T-cell (primary cell): ENCODE measurements around the gene CLDN2. TPM values are rescaled to one million over a fixed set of nuclear protein-coding genes. Genes with fewer than 3 reads are reported as not detected.
A peak's percentile ranks its signal among the peaks of the same experiment; 100 is the strongest.

Source experiments
- ATAC-seq, 4 experiments: fragments of 200-7000 bp in 3 of 4; fragments of 150-1000 bp in 1 of 4; cut with Tn5 transposase; replicated peaks in 1 of 4; 1 replicate in 3 of 4; 2 replicates in 1 of 4; pipeline ENCODE4 v1.10.0; 2021; ENCODE audit warnings: moderate library complexity in 3 of 4, mild to moderate bottlenecking in 2 of 4, moderate number of reproducible peaks in 1 of 4
- CTCF ChIA-PET, 2 donors: fragments of 300-600 bp; sonication (Branson Sonifier 250); formaldehyde crosslinking; loops; one replicate each; lab custom pipeline; 2022; ENCODE audit warnings: antibody characterized with exemption in 2 of 2; lab: Charles Lee
- POLR2A ChIA-PET, 2 donors: fragments of 300-600 bp; sonication (Branson Sonifier 250); formaldehyde crosslinking; loops; one replicate each; lab custom pipeline; 2022; ENCODE audit warnings: antibody characterized with exemption in 2 of 2; lab: Charles Lee
- DNase-seq, 35 experiments: peaks; one replicate each; pipeline versions ENCODE4 v3.0.0 to v3.0.0-alpha.2; 2013 to 2023
- H3K27ac ChIP-seq: one replicate; pipeline ENCODE4 v1.5.1; 2013; ENCODE audit warnings: low read length
- H3K27me3 ChIP-seq, 2 experiments: replicated peaks in 1 of 2; 1 replicate in 1 of 2; 2 replicates in 1 of 2; pipeline versions ENCODE4 v1.6.1 to v1.7.0; 2013; ENCODE audit warnings: low read length in 1 of 2, mixed read lengths in 1 of 2; ENCODE audit not compliant: control insufficient read depth in 2 of 2, insufficient read depth in 2 of 2; ENCODE audit errors: extremely low read depth in 1 of 2
- H3K36me3 ChIP-seq, 2 donors: 1 replicate in 1 of 2; 2 replicates in 1 of 2; pipeline versions ENCODE4 v1.6.1 to v1.7.0; 2013; ENCODE audit warnings: low read length in 1 of 2; ENCODE audit not compliant: control insufficient read depth in 2 of 2, insufficient read depth in 1 of 2; ENCODE audit errors: extremely low read depth in 1 of 2
- H3K4me1 ChIP-seq, 2 experiments: 1 replicate in 1 of 2; 2 replicates in 1 of 2; pipeline versions ENCODE4 v1.6.1 to v1.7.0; 2013; ENCODE audit warnings: low read length in 2 of 2, mixed read lengths in 1 of 2; ENCODE audit not compliant: insufficient read depth in 2 of 2, control insufficient read depth in 1 of 2; ENCODE audit errors: extremely low read depth in 1 of 2
- H3K4me3 ChIP-seq, 2 donors: 1 replicate in 1 of 2; 2 replicates in 1 of 2; pipeline versions ENCODE4 v1.5.1 to v1.7.0; 2013; ENCODE audit warnings: mild to moderate bottlenecking in 2 of 2, low read length in 1 of 2, moderate library complexity in 1 of 2; ENCODE audit not compliant: control insufficient read depth in 1 of 2; ENCODE audit errors: extremely low read depth in 1 of 2
- H3K9me3 ChIP-seq: 2 replicates; pipeline ENCODE4 v1.7.0; 2013
- H3K27ac Mint-ChIP-seq, 2 donors: one replicate each; pipeline ENCODE4 v1.8.0; 2020 to 2021; ENCODE audit warnings: mild to moderate bottlenecking in 2 of 2, mixed read lengths in 2 of 2
- H3K27me3 Mint-ChIP-seq, 2 donors: one replicate each; pipeline ENCODE4 v1.8.0; 2021 to 2022; ENCODE audit warnings: mixed read lengths in 2 of 2
- H3K36me3 Mint-ChIP-seq: one replicate; pipeline ENCODE4 v1.8.0; 2021; ENCODE audit warnings: mixed read lengths
- H3K4me1 Mint-ChIP-seq, 3 donors: one replicate each; pipeline ENCODE4 v1.8.0; 2020 to 2022; ENCODE audit warnings: mixed read lengths in 3 of 3, mild to moderate bottlenecking in 1 of 3
- H3K4me3 Mint-ChIP-seq, 3 donors: one replicate each; pipeline ENCODE4 v1.8.0; 2020 to 2022; ENCODE audit warnings: mild to moderate bottlenecking in 3 of 3, mixed read lengths in 3 of 3, moderate library complexity in 3 of 3
- H3K9me3 Mint-ChIP-seq, 3 donors: one replicate each; pipeline ENCODE4 v1.8.0; 2020 to 2022; ENCODE audit warnings: mixed read lengths in 3 of 3
- WGBS: methylation state at CpG from one replicate; pipeline ENCODE4 v1.1.5; 2013; ENCODE audit warnings: missing lambda C conversion rate; ENCODE audit not compliant: insufficient coverage; 5-methylcytosine and 5-hydroxymethylcytosine counted together
- total RNA-seq, 35 experiments: library from RNA in 6 of 35; stranded (reverse) in 6 of 35; fragments of 120-200 nt in 1 of 35; gene quantifications; one replicate each; pipeline versions ENCODE4 v1.2.1 to v1.2.4 and lab custom pipeline; 2013 to 2026

Gene CLDN2
- total RNA-seq, 5 donors from 2014 or later (not counting 1 experiment from before 2014, with no cell fraction given), result 0.07 to 0.13 TPM; not detected in 3

DNA sequence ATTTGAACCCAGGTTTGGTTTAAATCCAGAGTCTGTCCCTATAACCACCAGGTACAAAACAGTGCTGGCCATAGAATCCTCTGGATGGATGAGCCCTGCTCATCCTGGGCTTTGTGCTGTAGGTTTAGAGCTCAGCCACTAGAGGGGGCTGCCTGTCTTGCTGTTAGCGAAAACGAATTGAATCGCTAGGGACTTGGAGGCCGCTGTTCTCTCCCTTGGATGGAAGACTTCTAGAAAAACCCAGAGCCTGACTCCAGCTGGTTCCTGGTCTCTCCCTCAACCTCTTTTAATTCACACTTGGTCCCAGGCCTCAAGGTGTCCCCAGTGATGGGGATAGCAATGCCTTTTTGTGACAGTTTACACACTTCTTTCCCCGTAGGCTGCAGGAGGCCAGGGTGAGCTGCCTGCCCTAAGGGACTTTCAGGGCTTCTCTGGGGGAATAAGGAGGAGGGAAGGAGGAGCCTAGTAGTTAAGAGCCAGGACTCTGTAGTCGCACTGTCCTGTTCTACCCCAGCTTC, 25.8 kb upstream of the CLDN2 start:
- Mint-ChIP-seq H3K36me3 (no peaks in the 10 kb centered on the region), H3K9me3 (no peaks in the 10 kb centered on the region), H3K27ac (no peak overlapping the region), H3K4me1 (no peaks in the 10 kb centered on the region), H3K27me3 (peaks cover 0 to 38% of the 10 kb centered on the region in 2 donors), H3K4me3 (no peak overlapping the region)
- DNase-seq (peak in 33 of 35 experiments; percentile 6 to 61 (median 29)), ATAC-seq (peak in 3 of 4 experiments; percentile 27 to 63 (median 61))
- ChIA-PET POLR2A (no interaction called here), CTCF (interaction anchor here (0.5 to 1.1 kb wide), 10 partner anchors 9 to 1000 kb away, joined by 3 to 5 read pairs (median 3); partner anchors contain the start of gene RIPPLY1 (in 1 of the 2))
- Histone ChIP-seq H3K9me3 (no peaks in the 10 kb centered on the region), H3K4me3 (no peak overlapping the region), H3K27ac (no peak overlapping the region), H3K36me3 (no peaks in the 10 kb centered on the region), H3K27me3 (no peaks in the 10 kb centered on the region), H3K4me1 (no peaks in the 10 kb centered on the region)
- no CpG with 5 or more reads among the region's 6 CpGs for WGBS

DNA sequence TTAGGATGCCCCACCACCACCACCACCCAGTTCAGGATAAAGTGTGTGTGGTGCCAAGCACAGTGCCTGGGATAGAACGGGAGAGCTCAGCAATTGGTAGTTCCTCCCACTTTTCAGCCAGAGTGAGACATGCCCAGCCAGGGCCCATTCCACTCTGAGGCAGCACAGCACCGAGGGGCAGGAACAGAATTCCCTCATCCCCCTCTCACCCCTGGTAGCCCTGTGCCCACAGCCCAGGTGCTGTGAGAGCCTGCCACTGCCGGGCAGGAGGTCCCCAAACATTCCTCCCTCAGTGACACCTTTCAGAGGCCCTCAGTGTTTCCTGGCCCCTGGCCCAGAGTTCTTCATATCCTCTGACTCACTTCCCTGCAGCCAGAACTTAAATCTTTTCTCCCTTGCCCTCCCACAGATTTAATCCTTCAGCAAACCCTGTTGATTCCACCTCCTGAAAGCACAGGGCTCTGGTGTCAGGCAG, 25.2 kb upstream of the CLDN2 start:
- Histone ChIP-seq H3K9me3 (no peaks in the 10 kb centered on the region), H3K4me1 (no peaks in the 10 kb centered on the region), H3K27ac (no peak overlapping the region), H3K27me3 (no peaks in the 10 kb centered on the region), H3K36me3 (no peaks in the 10 kb centered on the region), H3K4me3 (no peak overlapping the region)
- Mint-ChIP-seq H3K36me3 (no peaks in the 10 kb centered on the region), H3K27ac (no peak overlapping the region), H3K4me1 (no peaks in the 10 kb centered on the region), H3K9me3 (no peaks in the 10 kb centered on the region), H3K27me3 (peaks cover 0 to 36% of the 10 kb centered on the region in 2 donors), H3K4me3 (no peak overlapping the region)
- WGBS, result 52% methylated on average over 2 of the region's 3 CpGs
- ChIA-PET POLR2A (no interaction called here), CTCF (interaction anchor here (0.5 to 1.1 kb wide), 10 partner anchors 8 to 1004 kb away, joined by 3 to 5 read pairs (median 3); partner anchors contain the start of gene RIPPLY1 (in 1 of the 2))
- DNase-seq (no peak), ATAC-seq (no peak)

DNA sequence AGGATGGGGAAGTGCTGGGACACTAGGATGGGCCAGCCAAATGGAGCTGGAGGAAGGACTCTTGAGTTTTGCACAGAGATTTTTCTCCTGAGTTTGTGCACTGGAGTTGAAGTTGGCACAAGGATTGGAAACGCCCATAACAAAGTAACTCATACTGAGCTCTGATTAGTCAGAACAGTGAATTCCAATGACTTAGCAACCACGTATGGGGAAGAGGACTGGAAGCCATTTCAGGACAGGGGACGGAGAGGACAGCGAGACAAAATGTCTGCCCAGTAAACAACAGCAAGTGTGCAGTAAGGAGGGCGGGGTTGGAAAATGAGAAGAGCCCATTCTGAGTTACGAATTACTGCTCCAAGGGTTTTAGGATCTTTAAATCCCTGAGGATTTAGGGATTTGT, 22.9 kb upstream of the CLDN2 start:
- no peaks in the 10 kb centered on the region for H3K9me3 Mint-ChIP-seq
- Histone ChIP-seq H3K36me3 (no peaks in the 10 kb centered on the region), H3K4me3 (no peak overlapping the region), H3K4me1 (no peaks in the 10 kb centered on the region), H3K27me3 (no peaks in the 10 kb centered on the region), H3K27ac (no peak overlapping the region), H3K9me3 (no peaks in the 10 kb centered on the region)
- no CpG with 5 or more reads among the region's 6 CpGs for WGBS
- no peaks in the 10 kb centered on the region for H3K36me3 Mint-ChIP-seq
- H3K4me3 Mint-ChIP-seq, result no peak overlapping the region
- CTCF ChIA-PET, result interaction anchor here (0.5 to 1.9 kb wide), 6 partner anchors 15 to 997 kb away, joined by 3 to 10 read pairs (median 4); no protein-coding TSS in a partner anchor
- no peak for ATAC-seq
- H3K27me3 Mint-ChIP-seq, result peaks cover 0 to 28% of the 10 kb centered on the region in 2 donors
- H3K27ac Mint-ChIP-seq, result no peak overlapping the region
- H3K4me1 Mint-ChIP-seq, result no peaks in the 10 kb centered on the region
- POLR2A ChIA-PET, result no interaction called here
- DNase-seq, result no peak

DNA sequence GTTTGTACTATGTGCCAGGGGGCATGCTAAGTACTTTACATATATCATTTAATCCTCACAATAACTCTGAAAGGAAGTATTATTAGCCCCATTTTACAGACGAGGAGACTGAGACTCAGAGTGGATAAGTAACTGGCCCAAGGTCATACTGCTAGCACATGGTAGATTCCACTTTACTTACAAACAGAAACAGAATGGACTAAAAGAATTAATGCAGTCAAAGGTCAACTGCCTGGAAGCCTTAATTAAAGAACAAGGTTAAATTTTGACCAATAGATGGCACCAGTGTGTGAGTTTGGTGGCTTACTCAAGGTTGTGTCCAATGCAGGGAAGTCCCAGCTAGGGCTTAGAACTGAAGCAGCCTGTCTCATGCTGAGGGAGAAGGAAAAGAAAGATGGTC, 21.7 kb upstream of the CLDN2 start:
- Mint-ChIP-seq H3K36me3 (no peaks in the 10 kb centered on the region), H3K27ac (no peak overlapping the region), H3K4me1 (no peaks in the 10 kb centered on the region), H3K4me3 (no peak overlapping the region), H3K9me3 (no peaks in the 10 kb centered on the region), H3K27me3 (peaks cover 0 to 17% of the 10 kb centered on the region in 2 donors)
- DNase-seq (peak in 4 of 35 experiments; percentile 2 to 60 (median 6)), ATAC-seq (peak in 3 of 4 experiments; percentile 45 to 54 (median 47))
- ChIA-PET POLR2A (interaction anchor here (0.6 to 0.7 kb wide), 3 partner anchors 44 to 596 kb away, joined by 5 to 10 read pairs (median 9); no protein-coding TSS in a partner anchor), CTCF (interaction anchor here (0.5 to 1.9 kb wide), 11 partner anchors 11 to 996 kb away, joined by 3 to 12 read pairs (median 5); partner anchors contain the start of gene NCBP2L (in 1 of the 2))
- no peak overlapping the region for H3K27ac ChIP-seq
- no peaks in the 10 kb centered on the region for H3K4me1 ChIP-seq
- H3K36me3 ChIP-seq, result no peaks in the 10 kb centered on the region
- H3K9me3 ChIP-seq, result no peaks in the 10 kb centered on the region
- H3K4me3 ChIP-seq, result no peak overlapping the region
- no peaks in the 10 kb centered on the region for H3K27me3 ChIP-seq
- no CpG with 5 or more reads among the region's 1 CpG for WGBS

DNA sequence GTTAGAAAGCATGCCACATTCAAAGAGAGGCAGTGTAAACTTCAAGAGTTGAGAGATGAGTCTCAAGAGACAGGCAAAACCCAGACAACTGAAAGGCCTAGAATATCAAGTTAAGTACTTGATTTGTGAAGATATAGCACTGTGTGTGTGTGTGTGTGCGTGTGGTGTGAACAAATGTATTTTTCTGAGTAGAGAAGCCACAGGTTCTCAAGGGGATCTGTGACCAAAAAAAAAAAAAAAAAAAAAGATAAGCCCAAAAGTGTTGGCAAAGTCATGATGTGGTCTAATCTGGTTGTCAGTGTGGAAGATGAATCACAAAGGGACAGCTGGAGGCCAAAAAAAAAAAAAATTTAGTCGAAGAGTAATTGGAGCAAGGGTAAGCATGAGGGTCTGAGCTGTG, 20.9 kb upstream of the CLDN2 start:
- Mint-ChIP-seq H3K27me3 (peaks cover 0 to 13% of the 10 kb centered on the region in 2 donors), H3K27ac (no peak overlapping the region), H3K9me3 (no peaks in the 10 kb centered on the region), H3K36me3 (no peaks in the 10 kb centered on the region), H3K4me3 (no peak overlapping the region), H3K4me1 (no peaks in the 10 kb centered on the region)
- no peak overlapping the region for H3K27ac ChIP-seq
- no CpG with 5 or more reads among the region's 2 CpGs for WGBS
- CTCF ChIA-PET, result interaction anchor here (0.5 to 1.9 kb wide), 8 partner anchors 10 to 995 kb away, joined by 3 to 10 read pairs (median 3); partner anchors contain the start of gene NCBP2L (in 1 of the 2)
- no peaks in the 10 kb centered on the region for H3K4me1 ChIP-seq
- POLR2A ChIA-PET, result no interaction called here
- H3K27me3 ChIP-seq, result no peaks in the 10 kb centered on the region
- H3K9me3 ChIP-seq, result no peaks in the 10 kb centered on the region
- no peaks in the 10 kb centered on the region for H3K36me3 ChIP-seq
- no peak for ATAC-seq
- no peak for DNase-seq
- no peak overlapping the region for H3K4me3 ChIP-seq

DNA sequence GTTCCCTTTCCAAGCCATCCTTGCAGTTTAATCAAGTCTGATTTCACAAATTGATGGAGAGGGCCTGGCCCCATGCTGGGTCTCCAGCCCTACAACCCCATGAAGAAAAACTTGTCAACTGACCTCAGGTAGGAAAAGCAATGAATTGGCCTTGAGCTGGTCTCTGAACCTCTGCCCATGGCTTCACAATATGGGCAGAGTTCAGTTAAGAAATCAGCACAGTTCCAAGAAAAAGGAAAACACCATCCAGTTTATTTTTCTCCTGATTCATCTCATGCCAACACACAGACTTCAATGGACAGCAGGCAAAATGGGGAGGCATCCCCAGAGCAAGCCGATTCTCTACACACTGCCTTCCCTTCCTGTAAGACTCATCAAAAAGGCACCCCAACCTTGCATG, 20.4 kb upstream of the CLDN2 start:
- CTCF ChIA-PET, result interaction anchor here (0.6 to 1.0 kb wide), 4 partner anchors 296 to 994 kb away, joined by 3 read pairs; no protein-coding TSS in a partner anchor
- Mint-ChIP-seq H3K4me1 (no peaks in the 10 kb centered on the region), H3K9me3 (no peaks in the 10 kb centered on the region), H3K4me3 (no peak overlapping the region), H3K27ac (no peak overlapping the region), H3K27me3 (peaks cover 0 to 13% of the 10 kb centered on the region in 2 donors), H3K36me3 (no peaks in the 10 kb centered on the region)
- POLR2A ChIA-PET, result no interaction called here
- H3K27me3 ChIP-seq, result no peaks in the 10 kb centered on the region
- H3K4me1 ChIP-seq, result no peaks in the 10 kb centered on the region
- H3K27ac ChIP-seq, result no peak overlapping the region
- DNase-seq (no peak), ATAC-seq (no peak)
- no CpG with 5 or more reads among the region's 1 CpG for WGBS
- H3K4me3 ChIP-seq, result no peak overlapping the region
- no peaks in the 10 kb centered on the region for H3K9me3 ChIP-seq
- no peaks in the 10 kb centered on the region for H3K36me3 ChIP-seq
